IPS-18c (cell line): ENCODE measurements around the gene KIAA0040.

Experiments
- H3K4me3 ChIP-seq: 2 replicates; pipeline ENCODE4 v1.7.0; 2013; ENCODE audit warnings: low read depth, mild to moderate bottlenecking, low read length, moderate library complexity; ENCODE audit not compliant: insufficient read depth
- H3K9me3 ChIP-seq: one replicate; pipeline ENCODE4 v1.6.1; 2013; ENCODE audit warnings: mild to moderate bottlenecking, low read length, moderate library complexity; ENCODE audit not compliant: control insufficient read depth, insufficient read depth

The KIAA0040 gene

GRCh38 chr1:175155936-175156335 is 36.6 kb downstream of the KIAA0040 start:
- Histone ChIP-seq H3K4me3 (no peak overlapping the region), H3K9me3 (no peaks in the 10 kb centered on the region)

DNA sequence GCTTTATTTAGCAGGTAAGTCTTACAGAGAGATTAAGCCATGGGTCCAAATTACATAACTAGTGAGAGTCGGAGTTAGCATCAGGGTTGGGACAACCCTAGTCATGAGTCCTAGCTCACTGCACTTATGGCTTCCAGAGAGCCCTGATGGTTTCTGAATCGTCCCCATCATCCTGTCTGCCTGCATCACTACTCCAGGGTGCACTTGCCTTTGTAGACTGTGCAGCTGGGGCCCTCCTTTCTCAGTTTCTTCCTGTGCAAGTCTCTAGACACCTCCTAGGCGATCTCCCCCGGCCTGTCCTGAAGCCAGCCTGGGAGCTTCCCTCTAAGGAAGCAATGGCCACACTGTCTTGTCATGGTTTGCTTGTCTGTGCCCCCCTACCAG is 37.1 kb downstream of the KIAA0040 start:
- Histone ChIP-seq H3K4me3 (no peak overlapping the region), H3K9me3 (no peaks in the 10 kb centered on the region)

DNA sequence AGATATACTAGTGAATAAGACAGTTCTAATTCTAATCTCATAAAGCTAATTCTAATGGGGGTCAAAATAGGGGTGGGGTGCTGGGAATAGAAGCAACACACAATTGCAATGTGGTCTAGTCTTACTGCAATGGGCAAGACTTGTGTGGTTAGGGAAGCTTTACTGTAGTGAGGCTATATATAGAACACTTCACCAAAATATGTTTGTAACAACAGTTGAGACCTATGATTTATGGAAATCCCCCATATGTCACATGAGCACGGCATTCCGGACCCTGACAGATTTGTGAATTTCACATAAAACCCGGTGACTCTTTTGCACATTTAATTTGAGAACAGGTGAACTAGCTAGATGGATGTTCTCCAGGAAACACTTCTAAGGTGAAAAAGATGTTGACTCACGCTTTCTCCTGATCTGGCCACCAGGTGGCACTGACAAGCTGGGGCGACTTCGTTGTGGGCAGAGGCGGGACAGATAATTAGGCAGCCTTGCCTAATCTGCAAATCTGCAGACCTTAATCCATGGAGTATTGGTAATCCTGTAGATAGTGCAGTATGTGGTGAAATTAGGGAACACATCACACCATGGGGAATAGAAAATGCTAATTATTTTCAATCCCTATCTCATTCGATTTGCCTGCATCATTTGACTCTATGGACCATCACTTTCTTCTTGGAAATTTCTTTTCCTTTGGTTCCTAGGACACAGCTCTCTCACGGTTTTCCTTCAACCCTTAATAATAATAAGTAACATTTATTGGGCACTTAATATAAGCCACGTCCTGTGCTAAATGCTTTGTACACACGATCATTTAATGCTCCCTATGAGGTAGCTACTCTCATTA is 37.7 kb downstream of the KIAA0040 start:
- Histone ChIP-seq H3K9me3 (no peaks in the 10 kb centered on the region), H3K4me3 (no peak overlapping the region)

GRCh38 chr1:175152006-175152652 is 40.4 kb downstream of the KIAA0040 start:
- H3K4me3 ChIP-seq, result no peak overlapping the region; the same call in 1 of the 2 replicates
- H3K9me3 ChIP-seq, result no peaks in the 10 kb centered on the region

DNA sequence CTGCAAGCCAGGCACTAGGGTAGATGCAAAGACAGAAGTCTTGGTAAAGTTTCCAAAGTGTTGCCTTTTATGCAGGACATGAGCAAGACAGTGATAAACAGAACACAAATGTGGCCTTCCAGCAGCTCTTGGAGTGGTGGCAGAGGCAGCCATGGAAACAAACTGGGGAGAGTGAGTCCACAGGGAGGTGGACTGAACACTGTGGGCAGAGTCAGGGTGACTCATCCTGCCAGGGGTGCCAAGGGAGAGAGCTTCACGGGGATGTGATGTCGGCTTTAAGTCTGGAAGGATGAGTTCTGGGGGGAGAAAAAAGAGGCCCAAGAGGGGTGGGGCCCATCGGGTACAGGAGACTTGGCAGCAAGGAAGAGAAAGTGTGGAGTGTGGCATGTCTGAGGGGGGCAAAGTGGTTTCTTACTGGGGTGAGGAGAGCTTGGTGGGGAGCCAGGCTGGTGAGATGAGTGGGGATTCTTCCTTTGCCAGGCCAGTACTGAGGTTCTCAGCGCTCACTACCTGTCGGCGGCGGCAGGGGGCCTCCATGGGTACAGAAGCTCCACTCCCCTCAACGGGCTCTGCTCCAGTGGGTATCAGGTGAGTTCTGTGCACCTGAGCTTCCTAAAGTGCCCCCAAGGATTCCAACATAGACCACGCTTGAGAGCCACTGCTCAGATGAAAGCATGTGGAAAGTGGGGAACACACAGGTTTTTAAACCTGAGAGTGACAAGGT is 41.8 kb downstream of the KIAA0040 start:
- no peaks in the 10 kb centered on the region for H3K9me3 ChIP-seq
- no peak overlapping the region for H3K4me3 ChIP-seq

GRCh38 chr1:175148068-175148467 is 44.5 kb downstream of the KIAA0040 start:
- no peak overlapping the region for H3K4me3 ChIP-seq

GRCh38 chr1:175147569-175147968 is 45.0 kb downstream of the KIAA0040 start:
- peaks cover 2% of the 10 kb centered on the region for H3K9me3 ChIP-seq
- no peak overlapping the region for H3K4me3 ChIP-seq

More at GRCh38 chr1:175148068-175148467, 44.5 kb downstream of the KIAA0040 start:
- peaks cover 2% of the 10 kb centered on the region for H3K9me3 ChIP-seq

DNA sequence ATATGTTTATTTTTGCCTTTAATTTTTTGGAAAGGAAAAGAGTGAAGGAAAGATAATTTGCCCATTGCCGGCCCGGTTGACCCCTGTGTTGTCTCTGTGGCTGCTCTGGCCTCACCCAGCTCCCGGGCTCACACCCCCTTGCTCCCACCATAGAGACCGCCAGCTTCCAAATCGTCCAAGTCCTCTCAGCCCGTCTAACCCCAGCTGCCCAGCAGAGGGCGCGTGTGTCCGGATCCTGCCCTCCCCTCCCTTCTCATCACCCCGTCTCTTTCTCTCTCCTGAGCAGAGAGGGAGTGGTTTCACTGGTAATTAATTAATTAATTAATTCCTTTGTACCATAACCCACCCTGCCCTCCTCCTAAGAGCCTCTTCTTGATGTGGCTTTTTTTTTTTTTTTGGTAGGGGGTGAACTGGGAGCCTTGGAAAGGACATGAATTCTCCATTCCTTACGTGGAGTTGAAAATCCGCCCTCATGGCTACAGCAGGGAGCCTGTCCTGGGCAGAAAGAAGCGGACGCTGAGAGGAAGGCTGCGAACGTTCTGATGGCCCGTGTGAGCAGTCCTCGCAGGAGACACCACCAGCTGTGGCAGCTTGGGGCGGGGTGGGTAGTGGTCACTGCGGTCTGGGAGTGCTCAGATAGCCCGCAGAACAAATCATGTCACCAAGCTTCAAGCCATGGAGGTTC is 45.9 kb downstream of the KIAA0040 start:
- Histone ChIP-seq H3K9me3 (peaks cover 2% of the 10 kb centered on the region), H3K4me3 (no peak overlapping the region)

- H3K9me3 ChIP-seq, result peaks cover 2% of the 10 kb centered on the region
- no peak overlapping the region for H3K4me3 ChIP-seq
Measured at GRCh38 chr1:175145899-175146528, 46.6 kb downstream of the KIAA0040 start.

GRCh38 chr1:175138579-175138978 is 54.0 kb downstream of the KIAA0040 start:
- no peaks in the 10 kb centered on the region for H3K9me3 ChIP-seq
- no peak overlapping the region for H3K4me3 ChIP-seq

DNA sequence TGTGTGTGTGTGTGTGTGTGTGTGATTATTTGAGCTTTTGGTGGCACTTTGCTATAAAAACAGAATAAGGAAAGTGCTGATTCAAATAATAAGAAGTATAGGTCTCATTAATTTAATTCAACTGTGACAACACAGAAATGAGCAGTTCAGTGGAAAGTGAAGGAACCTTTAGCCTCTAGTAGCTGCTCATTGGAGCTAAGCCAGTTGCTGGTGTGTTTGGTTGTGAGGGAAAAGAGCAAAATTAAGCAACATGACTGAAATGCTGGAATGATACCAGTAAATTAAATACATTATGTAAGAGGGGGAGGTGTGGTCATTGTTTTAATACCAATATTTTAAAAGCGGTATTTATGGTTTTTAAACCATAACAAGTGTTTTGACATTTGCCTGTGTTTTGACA is 55.2 kb downstream of the KIAA0040 start:
- Histone ChIP-seq H3K9me3 (no peaks in the 10 kb centered on the region), H3K4me3 (no peak overlapping the region)

DNA sequence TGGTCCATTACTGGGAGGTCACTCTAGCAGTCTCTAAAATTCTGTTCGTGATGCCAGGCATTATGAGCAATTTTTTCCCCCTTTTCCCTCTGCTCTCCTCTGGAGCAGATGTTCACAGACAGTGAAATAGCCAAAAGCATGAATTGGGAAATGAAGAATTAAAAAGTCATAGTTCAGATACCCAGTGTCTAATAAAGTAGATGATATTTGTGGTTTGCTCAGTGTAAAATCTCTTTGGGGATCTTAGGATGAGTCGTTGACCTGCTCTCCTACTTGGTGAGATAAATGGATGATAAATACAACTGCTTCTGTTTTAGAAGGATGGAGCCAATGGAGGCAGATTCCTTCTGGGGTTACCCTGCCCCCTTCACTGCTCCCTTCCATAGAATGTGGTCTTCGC is 56.3 kb downstream of the KIAA0040 start:
- no peaks in the 10 kb centered on the region for H3K9me3 ChIP-seq
- H3K4me3 ChIP-seq, result no peak overlapping the region

DNA sequence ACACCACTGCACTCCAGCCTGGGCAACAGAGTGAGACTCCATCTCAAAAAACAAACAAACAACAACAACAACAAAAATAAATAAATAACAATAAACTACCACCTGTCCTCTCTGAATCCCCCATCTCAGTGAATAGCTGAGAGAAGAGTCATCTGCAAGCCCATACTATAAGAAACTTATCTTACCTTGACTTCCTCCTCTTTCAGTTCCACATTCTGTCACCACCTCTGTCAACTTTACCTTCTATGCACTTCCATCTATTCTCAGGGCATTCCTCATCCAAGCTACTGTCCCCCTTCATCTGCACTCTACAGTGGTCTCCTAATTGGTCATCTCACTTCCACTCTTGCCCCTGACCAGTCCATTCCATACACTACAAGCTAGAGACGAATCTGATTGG is 58.1 kb downstream of the KIAA0040 start:
- Histone ChIP-seq H3K4me3 (no peak overlapping the region), H3K9me3 (no peaks in the 10 kb centered on the region)

DNA sequence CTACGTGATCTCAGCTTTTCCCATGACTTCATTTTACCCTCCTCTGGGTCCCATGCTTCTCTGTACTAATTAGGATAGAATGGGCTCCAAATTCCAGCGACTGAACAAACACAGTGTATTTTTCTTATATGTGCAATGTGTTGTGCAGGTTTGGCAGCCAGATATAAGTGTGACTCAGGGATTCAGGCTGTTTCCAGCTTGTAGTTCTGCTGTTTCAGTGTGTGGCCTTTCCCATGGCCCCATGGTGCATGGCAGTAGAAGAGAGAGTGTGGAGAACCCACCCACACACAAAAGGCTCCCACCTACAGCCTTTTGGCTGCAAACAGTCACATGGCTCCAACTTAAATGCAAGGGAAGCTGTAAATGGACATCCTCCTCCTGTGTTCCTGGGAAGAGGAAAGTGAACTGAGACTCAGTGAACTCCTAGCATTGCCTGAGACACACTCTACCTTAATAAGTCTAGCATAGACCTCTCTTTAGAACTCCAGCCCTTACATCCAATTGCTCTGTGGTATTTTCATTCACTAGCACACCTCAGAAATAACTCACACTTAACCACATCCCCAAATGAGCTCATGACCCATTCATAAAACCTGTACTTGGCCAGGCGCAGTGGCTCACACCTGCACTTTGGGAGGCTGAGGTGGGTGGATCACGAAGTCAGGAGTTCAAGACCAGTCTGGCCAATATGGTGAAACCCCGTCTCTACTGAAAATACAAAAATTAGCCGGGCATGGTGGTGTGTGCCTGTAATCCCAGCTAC is 58.7 kb downstream of the KIAA0040 start:
- Histone ChIP-seq H3K9me3 (no peaks in the 10 kb centered on the region), H3K4me3 (no peak overlapping the region)

- Histone ChIP-seq H3K4me3 (no peak overlapping the region), H3K9me3 (no peaks in the 10 kb centered on the region)
Measured at GRCh38 chr1:175132436-175132835, 60.1 kb downstream of the KIAA0040 start.

DNA sequence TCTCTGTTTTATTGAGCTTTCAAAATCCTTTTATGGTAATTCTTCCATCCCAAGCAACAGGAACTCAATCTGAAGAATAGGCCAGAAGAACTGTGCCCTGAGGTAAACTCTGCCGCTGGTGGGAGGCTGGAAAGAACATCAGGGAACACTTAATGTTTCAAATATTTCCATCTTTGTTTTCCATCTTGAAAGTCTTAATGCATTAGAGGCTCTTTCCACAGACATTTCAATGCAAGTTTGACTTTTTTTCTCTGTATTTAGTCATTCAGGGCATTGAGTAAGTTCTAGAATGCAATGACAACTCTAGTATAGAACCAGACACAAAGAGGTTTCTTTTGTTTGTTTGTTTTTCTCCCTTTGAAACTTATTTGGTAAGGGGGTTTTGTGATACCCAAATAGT is 61.5 kb downstream of the KIAA0040 start:
- Histone ChIP-seq H3K4me3 (no peak overlapping the region), H3K9me3 (no peaks in the 10 kb centered on the region)
